HG03565 (cell line): ENCODE data around the gene WHRN.

ENCODE experiments used
- ATAC-seq: cut with Tn5 transposase; IDR thresholded peaks from one replicate; pipeline ENCODE4 v1.9.1; 2021; ENCODE audit warnings: mild to moderate bottlenecking, moderate library complexity; ENCODE audit not compliant: unreplicated experiment

WHRN gene

GRCh38 chr9:114451707-114452031 is 53.6 kb downstream of the WHRN start:
- ATAC-seq, result no peak

- ATAC-seq, result peak; percentile 44
Observed at GRCh38 chr9:114450833-114451706, 54.2 kb downstream of the WHRN start.

- ATAC-seq, result no peak
Observed at GRCh38 chr9:114450181-114450580, 55.1 kb downstream of the WHRN start.

- no peak for ATAC-seq
Observed at GRCh38 chr9:114449236-114449635, 56.0 kb downstream of the WHRN start.

GRCh38 chr9:114448706-114449105 is 56.6 kb downstream of the WHRN start:
- ATAC-seq, result no peak

DNA sequence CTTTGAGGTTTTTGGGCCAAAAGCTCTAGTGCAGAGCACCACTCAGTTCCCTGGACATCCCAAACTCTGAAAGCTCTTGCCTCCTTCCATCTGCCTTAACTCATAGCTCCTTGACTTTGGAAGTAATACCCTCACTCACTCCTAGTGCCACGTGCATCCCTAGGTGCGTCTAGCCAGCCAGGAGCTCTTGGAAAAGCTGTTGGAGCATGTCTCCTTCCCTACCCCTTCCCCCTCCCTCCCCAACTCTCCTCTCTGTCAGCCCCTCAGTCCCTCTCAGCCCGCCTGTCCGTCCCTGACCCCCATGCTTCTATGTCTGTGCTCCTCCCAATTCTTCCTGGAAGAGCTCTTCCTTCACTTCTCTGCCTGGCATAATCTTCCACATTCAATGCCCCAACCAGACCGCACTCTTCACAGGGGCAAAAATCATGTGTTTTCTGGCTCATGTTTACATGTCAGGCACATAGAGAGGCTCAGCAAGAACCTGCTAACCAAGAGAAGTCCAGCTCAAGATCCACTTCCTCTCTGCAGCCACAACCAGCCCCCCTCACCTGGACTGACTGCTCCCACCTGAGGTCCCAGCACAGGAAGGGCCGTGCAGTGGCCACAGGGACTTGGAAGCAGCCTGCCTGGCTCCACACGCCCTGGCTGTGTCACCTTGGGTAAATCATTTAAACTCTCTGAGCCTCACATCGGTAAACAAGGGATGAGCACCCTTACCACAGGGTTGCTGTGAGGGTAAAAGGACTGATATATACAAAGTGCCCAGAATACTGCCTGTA is 58.4 kb downstream of the WHRN start:
- ATAC-seq, result no peak

DNA sequence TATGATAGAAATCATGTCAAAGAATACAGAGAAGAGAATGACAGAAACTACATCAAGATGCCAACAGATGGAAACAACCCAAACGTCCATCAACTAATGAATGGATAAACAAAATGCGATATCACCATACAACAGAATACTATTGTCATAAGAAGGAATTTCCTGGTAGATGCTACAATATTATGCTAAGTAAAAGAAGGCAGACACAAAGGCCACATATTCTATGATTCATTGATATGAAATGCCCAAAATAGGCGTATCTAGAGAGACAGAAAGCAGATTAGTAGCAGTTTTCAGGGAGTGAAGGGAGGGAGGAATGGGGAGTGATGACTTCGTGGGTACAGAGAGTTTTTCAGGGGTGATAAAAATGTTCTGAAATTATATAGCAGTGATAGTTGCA is 59.2 kb downstream of the WHRN start:
- no peak for ATAC-seq

DNA sequence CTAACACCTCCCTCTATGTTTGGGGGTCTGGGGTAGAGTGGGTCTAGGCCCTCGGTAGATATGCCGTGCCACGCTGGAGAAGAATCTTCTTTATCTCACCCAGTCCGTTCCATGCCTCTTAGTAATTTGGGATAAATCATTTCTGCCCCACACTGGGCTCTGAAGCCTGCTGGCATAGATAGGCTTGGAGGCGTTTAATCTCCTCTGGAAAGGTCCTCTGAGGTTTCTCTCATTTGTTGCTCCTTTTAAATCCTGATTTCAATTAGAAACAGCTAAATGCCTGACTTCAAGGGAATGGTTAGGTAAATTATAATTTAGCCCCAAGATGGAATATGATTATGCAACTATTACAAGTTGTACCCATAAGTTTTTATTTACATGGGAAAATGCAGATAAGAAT is 59.7 kb downstream of the WHRN start:
- no peak for ATAC-seq

DNA sequence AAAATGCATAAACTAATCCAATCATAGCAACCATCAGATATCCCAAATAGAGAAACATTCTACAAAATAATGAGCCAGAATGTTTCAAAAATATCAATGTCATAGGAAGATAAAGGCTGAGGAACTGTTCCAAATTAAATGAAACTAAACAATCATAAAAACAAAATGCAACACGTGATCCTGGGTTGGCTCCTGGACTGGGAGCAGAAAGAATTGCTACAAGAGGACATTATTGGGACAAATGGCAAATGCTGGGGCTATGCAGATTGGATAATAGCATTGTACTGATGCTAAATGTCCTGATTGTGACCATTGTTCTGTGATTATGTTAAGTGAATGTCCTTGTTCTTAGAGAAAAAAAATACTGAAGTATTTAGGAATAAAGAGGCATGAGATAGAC is 63.3 kb downstream of the WHRN start:
- ATAC-seq, result no peak

- no peak for ATAC-seq
Observed at GRCh38 chr9:114437401-114437893, 67.8 kb downstream of the WHRN start.

DNA sequence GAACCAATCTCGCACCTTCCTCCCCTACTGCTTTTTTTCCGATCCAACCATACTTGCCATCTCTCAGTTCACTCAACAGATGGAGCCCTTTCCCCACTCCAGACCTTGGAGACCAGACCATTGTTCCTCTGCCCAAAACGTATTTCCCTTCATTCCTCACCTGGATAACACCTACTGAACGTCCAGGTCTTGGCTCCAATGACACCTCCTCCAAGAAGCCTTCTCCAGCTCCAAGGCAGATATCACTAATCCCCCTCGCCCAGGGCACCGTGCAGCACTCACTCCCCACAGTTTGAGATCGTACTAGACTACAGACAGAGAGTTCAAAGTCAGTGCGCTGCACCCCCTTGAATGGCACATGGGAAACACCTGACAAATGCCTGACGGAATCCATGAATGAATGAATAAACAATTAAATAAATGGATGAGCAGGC is 70.4 kb downstream of the WHRN start:
- ATAC-seq, result no peak

DNA sequence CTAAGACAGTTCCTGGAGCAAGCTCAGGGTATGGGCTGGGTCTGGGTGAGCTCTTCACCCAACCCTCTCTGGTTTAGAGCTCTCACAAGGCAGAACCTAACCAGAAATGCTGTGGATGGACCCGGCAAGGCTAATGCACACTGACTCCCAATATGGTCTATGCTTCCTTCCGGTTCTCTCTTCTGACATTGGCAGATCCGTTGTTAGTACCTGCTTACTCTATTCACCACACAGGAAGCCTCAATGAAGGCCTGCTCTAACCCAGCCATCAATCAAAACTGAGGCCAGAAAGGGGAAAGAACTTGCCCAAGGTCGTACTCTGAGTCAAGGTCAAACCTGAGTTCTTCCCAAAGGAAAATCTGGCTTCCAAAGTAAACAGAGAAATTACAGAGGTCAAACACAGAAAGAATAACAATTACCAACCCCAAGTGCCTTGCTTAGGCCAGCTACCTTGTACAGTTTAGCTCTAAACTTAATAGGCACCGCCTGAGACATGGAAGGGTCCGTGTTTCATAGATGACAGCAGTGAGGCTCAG is 71.5 kb downstream of the WHRN start:
- peak; percentile 61 for ATAC-seq

DNA sequence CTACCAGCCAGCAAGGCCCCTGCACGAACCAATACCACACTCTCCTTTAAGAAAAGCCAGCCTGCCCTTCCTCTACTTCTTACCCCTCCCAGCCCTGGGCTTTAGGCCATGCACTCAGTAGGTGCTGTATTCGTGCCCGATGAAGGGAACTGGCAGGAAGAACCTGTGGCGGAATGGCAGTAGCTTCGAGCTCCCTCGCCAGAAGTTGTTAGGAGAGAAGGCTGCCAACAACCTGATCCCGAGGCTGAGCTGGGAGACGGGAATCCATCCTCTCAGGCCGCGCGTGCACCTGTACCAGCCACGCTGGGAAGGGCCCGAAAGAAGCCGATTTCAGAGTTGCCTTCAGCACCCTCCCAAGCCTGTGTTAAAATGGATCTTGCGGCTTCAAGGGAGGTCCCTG is 72.2 kb downstream of the WHRN start:
- no peak for ATAC-seq

- ATAC-seq, result no peak
Observed at GRCh38 chr9:114432323-114433067, 72.8 kb downstream of the WHRN start.

DNA sequence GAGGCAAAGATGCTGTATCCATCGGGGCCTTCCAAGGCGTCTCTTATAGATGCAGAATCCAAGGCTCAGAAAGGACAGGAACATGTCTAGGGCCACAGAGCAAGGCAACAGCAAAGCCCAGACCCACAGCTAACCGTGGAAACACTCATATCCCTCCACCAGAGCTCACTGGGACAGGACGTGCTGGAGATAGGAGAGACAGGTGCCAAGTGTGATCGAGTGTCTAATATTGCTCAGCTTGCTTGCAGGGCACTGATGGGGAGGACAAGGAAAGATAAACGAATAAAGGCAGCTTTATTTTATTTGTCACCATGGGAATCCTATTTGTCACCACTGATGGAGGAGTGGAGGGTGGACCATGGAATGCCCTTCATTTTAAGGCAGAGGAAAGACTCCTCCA is 73.5 kb downstream of the WHRN start:
- ATAC-seq, result no peak

- ATAC-seq, result no peak
Observed at GRCh38 chr9:114431003-114431402, 74.3 kb downstream of the WHRN start.

- ATAC-seq, result no peak
Observed at GRCh38 chr9:114430457-114430856, 74.8 kb downstream of the WHRN start.

DNA sequence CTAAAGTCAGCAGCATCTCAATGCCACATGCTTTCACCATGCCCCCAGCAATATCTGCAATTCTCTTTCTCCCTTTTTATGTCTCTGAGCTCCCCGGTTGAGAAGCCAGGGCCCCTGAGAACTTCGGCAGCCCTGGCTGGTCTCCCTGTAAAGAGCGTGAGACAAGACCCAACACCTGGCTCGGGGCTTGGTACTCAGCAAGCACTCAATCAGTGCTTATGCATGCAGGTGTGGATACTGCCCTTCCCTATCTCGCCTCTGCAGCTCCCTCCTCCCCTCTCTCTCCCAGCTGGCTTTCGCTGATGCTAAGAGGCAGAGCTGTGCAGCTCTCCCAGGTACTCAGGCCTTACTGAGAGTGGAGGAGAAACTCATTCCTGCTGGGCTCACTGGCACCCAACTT is 75.8 kb downstream of the WHRN start:
- ATAC-seq, result no peak

DNA sequence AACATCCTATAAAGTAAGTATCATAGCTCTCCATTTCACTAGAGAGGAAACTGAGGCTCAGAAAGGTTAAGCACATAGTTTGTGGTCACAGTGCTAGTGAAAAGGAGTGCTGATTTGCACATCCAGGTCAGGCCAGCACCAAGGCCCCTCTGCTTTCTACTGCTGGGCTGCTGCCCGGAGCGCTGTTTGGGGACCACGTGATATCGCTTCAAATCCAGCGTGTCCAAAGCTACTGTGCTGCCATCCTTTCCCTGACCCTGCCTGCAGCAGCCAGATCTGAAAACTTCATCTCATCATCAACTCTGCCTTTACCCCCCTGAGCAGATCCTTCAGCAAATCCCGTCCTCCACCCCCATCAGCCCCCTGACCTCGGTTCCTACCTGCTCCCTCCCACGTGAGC is 76.8 kb downstream of the WHRN start:
- no peak for ATAC-seq

DNA sequence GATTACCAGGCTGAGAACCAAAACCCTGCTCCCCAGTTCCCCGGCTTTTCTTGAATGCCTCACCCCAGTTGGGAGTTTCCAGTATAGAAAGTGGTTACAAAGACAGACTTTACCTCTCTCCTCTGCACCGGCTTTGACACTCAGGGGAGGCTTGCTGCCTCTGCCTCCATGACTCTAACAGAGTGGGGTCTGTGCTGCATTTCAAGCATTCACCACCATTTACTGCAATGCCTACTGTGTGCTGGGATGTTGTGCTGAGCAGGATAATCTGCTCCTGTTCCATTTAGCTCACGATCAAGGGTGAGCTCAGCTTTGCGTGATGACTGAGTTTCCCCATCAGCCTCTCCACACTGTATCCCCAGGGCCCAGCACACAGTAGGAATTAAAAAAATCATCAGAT is 77.6 kb downstream of the WHRN start:
- no peak for ATAC-seq
